ENCODE data around the gene TIMM10.

Gene TIMM10

DNA sequence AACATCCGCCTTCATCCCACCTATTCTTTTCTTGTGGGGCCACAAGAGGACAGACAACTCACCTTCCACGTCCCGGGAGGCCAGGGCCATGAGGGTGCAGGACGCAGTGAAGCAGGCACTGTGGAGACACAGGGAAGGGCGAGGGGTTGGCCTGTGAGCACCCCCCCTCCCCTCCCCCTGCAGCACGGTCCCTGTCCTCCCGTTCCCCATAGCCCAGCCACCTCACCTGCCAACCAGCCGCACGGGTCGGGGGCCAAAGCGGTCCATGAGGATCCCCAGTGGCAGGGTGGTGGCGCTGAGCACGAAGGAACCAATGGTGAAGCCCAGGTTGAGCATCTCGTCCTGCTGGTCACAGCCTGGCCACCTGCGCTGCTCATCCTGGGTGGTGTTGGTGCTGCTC lies 29.6 kb downstream of the TIMM10 start:
- no peak for DNase-seq

DNA sequence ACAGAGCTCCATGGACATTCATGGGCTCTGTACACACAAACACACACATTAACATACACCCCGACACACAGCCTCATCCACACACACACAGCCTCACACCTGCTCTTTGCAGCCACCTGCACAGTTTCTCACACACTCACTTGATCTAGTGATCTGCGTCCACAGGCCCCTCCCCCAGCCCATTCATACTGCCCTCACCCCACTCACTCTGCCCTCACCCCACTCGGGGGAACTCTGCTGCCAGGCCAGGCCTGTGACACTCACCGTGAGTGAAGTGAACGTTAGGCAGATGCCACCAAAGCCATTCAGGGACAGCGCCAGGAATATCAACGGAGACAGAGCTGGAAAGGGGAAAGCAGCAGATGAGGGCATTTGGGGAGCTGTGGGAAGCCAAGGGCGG lies 30.0 kb downstream of the TIMM10 start:
- no peak for DNase-seq

- DNase-seq = no peak
These were observed 30.5 kb downstream of the TIMM10 start for GRCh38 chr11:57499983-57500461.

- peak; percentile 81 for DNase-seq
These were observed 31.1 kb downstream of the TIMM10 start for GRCh38 chr11:57499413-57499982.

- no peak for DNase-seq
These were observed 32.0 kb downstream of the TIMM10 start for GRCh38 chr11:57498540-57498939.

GRCh38 chr11:57497303-57498247 lies 33.0 kb downstream of the TIMM10 start:
- no peak for DNase-seq

GRCh38 chr11:57496109-57496820 lies 34.3 kb downstream of the TIMM10 start:
- no peak for DNase-seq

DNA sequence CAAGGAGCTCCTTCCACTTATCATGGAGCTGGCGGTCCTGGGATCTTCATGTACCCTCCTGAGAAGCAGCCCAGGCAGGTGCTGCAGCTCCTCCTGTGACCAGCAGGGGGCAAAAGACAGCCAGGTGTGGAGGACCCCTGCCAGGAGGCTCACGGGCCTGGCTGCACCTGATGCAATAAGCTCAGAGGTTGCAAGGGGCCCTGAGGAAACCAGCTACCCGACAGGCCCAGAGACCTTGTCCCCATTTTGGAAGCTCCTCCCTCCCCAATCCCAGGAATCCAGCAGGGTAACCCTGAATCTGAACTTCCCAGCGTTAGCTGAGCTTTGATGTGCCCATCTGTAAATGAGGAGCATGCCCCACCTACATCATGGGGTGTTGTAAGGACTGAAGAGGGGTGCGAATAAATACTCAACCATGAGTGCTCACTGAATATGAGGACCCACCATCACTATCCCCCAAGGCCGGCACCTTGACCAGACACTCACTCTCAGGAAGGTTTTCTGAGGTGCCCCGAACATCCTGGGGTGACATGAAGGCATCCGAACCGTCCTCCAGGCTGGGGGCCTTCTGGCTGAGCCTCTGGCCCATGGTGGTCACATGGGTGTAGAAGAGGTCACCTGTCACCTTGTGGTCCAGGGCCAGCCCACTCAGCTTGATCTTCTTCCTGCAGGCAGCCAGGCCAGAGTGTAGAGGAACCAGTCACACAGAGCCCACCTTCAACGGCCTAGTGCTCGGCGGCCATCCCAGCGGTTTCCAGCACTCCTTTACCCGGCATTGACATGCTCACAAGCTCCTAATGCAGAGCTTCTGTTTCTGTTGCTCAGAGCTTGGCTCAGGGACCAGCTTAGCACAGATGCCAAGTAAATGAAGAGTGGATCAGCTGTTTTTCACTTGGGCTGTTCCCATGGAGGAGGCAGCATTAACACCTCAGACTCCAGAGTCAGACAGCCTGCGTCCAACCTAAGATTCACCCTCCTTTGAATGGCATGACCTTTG lies 36.7 kb downstream of the TIMM10 start:
- no peak for DNase-seq

GRCh38 chr11:57491371-57492061 lies 39.0 kb downstream of the TIMM10 start:
- no peak for DNase-seq

GRCh38 chr11:57490456-57491248 lies 39.9 kb downstream of the TIMM10 start:
- no peak for DNase-seq

DNA sequence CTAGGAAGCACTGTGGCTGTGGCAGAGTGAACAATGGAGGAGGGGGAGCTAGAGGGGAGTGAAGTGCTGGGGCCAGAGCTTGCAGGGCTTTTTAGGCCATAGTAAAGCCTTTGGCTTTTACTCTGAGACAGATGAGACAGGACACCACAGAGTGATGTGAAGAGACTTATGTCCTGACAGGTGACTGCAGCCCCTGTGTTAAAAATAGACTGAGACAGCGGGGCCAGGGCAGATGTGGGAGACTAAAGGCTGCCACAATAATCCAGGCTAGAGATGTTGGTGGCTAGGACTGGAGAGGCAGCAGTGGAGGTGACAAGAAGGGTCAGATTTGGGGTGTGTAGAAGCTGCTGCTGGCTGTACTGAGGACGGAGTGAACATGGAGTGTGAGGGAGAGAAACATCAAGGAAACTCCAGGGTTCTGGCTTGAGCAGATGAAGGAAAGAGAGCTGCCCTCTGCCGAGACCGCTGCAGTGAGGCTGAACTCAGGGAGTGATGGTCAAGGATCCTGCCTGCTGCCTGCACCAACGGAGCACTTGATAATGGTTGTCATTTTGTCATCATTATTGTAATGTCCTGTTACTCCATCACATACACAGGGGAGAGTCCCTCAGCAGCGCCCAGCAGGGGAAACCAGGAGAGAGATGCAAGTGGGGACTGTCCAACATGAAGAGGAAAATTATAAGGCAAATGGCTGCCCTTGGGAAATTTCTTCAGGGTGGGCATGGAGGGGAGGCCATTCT lies 42.5 kb downstream of the TIMM10 start:
- DNase-seq = no peak

DNA sequence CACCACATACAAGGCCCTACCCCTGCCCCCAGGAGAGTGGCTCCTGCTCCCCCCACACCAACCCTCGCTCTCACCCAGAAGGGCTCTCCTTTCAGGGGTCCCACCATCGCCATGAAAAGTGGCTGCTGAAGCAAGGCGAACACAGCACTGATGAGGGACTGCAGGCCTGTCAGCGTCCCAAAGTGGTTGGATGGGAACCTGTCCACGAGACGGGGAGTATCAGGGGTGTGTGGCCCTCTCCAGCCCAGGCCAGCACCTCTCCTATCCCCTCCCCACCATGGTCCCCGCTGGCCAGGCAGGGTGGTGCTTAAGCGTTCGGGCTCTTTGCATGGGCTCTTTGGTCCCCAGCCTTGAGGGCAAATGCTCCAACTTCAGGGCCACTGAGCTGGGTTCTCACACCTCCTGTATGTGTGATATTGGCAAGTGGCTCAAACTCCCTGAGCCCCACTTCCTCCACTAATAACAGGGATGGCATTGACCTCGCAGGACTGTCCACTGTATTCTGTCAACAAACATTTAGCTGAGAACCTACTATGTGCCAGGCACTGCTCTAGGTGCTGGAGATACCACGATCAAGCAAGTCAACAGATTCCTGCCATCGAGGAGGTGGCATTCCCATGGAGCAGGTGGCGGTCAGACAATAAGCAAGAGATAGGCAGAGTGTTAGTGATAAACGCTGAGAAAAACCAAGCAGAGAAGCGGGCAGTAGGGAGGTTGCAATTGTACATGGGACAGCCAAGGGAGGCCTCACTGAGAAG lies 43.4 kb downstream of the TIMM10 start:
- no peak for DNase-seq

DNA sequence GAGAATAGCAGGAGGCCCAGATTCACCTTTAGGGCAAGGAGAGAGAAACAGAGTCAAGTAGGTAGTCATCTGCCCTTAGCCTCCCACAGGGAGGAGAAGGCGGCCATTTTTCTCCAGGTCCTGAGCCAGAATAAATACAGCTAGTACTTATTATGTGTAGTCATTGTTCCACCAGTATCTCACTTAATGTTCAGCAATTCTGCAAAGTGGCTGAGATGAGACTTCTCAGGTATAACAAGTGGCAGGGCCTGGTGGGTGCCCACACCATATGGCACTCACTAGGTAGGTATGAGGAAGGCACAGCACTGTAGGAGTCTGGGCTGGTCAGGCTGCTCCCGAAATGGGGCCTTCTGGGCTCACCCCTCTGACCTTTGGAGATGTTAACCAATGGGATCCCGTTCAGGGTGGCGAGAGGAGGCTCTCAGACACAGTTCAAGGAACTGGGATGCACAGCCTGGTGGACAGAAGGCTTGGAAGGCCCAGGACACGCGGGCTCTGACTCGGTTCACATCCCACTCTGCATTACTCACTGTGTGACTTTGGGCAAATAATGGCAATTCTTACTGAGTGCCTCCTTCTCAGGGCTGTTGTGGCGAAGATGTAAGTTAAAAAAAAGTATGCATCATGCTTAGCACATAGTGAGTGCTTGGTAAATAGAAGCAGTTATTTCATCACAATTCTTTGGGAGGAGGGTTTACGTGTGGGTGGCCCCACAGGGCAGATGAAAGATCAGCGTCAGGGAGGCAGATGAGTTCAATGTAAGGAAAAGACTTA lies 45.1 kb downstream of the TIMM10 start:
- no peak for DNase-seq

- no peak for DNase-seq
These were observed 46.3 kb downstream of the TIMM10 start for GRCh38 chr11:57484141-57484710.

GRCh38 chr11:57483562-57483918 lies 47.0 kb downstream of the TIMM10 start:
- no peak for DNase-seq

- no peak for DNase-seq
These were observed 47.6 kb downstream of the TIMM10 start for GRCh38 chr11:57482782-57483561.

Measured in DMS79 (cell line).